IMR-90 (cell line): ENCODE results near the gene CUX1. TPM values are rescaled to one million over a fixed set of nuclear protein-coding genes. Genes with fewer than 3 reads are reported as not detected.

ENCODE experiments used
- ATAC-seq: fragments of 200-7000 bp; cut with Tn5 transposase; 2 replicates; pipeline ENCODE4 v1.9.1; 2020; ENCODE audit warnings: low read depth, mild to moderate bottlenecking, moderate library complexity
- BruUV-seq: library from RNA; stranded (reverse); fragments of 400-500 nt; replicated peaks from 2 replicates; lab custom pipeline; 2021; lab: Mats Ljungman, UMichigan
- CTCF ChIA-PET: fragments of 300-600 bp; formaldehyde crosslinking; extraction: SDS; loops from one replicate; lab custom pipeline; 2021; ENCODE audit warnings: antibody characterized with exemption; lab: Yijun Ruan, JAX
- POLR2A ChIA-PET: fragments of 300-600 bp; sonication (Branson Sonifier 250); formaldehyde crosslinking; loops from one replicate; lab custom pipeline; 2022; ENCODE audit warnings: antibody characterized with exemption; ENCODE audit not compliant: unreplicated experiment; lab: Charles Lee
- DNase-seq: peaks from one replicate; pipeline ENCODE4 v3.0.0; 2013
- H2AFZ ChIP-seq: replicated peaks from 2 replicates; pipeline ENCODE3; 2013; ENCODE audit warnings: low read length, mild to moderate bottlenecking; ENCODE audit not compliant: poor library complexity
- H2AK5ac ChIP-seq: 2 replicates; pipeline ENCODE4 v1.6.1; 2013; ENCODE audit warnings: low read depth, low read length, inconsistent platforms
- H2AK9ac ChIP-seq: replicated peaks from 2 replicates; pipeline ENCODE3; 2013; ENCODE audit warnings: mild to moderate bottlenecking, low read depth, low read length, moderate library complexity; ENCODE audit not compliant: poor library complexity
- H2BK120ac ChIP-seq: 2 replicates; pipeline ENCODE4 v1.6.1; 2013; ENCODE audit warnings: low read depth, low read length, inconsistent platforms
- H2BK15ac ChIP-seq: 3 replicates; pipeline ENCODE4 v1.6.1; 2013; ENCODE audit warnings: low read depth, low read length, inconsistent platforms
- H2BK20ac ChIP-seq: 2 replicates; pipeline ENCODE4 v1.6.1; 2013; ENCODE audit warnings: low read depth, mild to moderate bottlenecking, inconsistent platforms, low read length, moderate library complexity
- H2BK5ac ChIP-seq: 2 replicates; pipeline ENCODE4 v1.6.1; 2013; ENCODE audit warnings: mild to moderate bottlenecking, low read depth, low read length, inconsistent platforms; ENCODE audit not compliant: poor library complexity, severe bottlenecking
- H3K14ac ChIP-seq: replicated peaks from 2 replicates; pipeline ENCODE4 v1.6.1; 2013; ENCODE audit warnings: low read depth, low read length, inconsistent platforms
- H3K18ac ChIP-seq: 2 replicates; pipeline ENCODE4 v1.6.1; 2013; ENCODE audit warnings: low read depth, low read length, control low read depth
- H3K23ac ChIP-seq: 2 replicates; pipeline ENCODE4 v1.6.1; 2013; ENCODE audit warnings: low read depth, low read length, inconsistent platforms
- H3K27ac ChIP-seq: 2 replicates; pipeline ENCODE4 v1.5.1; 2013; ENCODE audit warnings: mild to moderate bottlenecking, control low read depth, low read length; ENCODE audit not compliant: insufficient read depth
- H3K27me3 ChIP-seq: 2 replicates; pipeline ENCODE4 v1.6.1; 2013; ENCODE audit warnings: low read length; ENCODE audit not compliant: control insufficient read depth, insufficient read depth
- H3K36me3 ChIP-seq: 2 replicates; pipeline ENCODE4 v1.6.1; 2013; ENCODE audit warnings: low read length, mixed read lengths; ENCODE audit not compliant: control insufficient read depth, insufficient read depth
- H3K4ac ChIP-seq: 2 replicates; pipeline ENCODE4 v1.6.1; 2013; ENCODE audit warnings: low read depth, low read length, inconsistent platforms
- H3K4me1 ChIP-seq: 2 replicates; pipeline ENCODE4 v1.6.1; 2013; ENCODE audit warnings: low read length, mixed read lengths; ENCODE audit not compliant: control insufficient read depth, insufficient read depth
- H3K4me2 ChIP-seq: 2 replicates; pipeline ENCODE4 v1.6.1; 2013; ENCODE audit warnings: low read depth, mild to moderate bottlenecking, control low read depth, low read length, moderate library complexity
- H3K4me3 ChIP-seq: 2 replicates; pipeline ENCODE4 v1.5.1; 2013; ENCODE audit warnings: low read depth, mild to moderate bottlenecking, control low read depth, low read length, moderate library complexity; ENCODE audit not compliant: insufficient read depth
- H3K56ac ChIP-seq: 2 replicates; pipeline ENCODE4 v1.6.1; 2013; ENCODE audit warnings: low read length, inconsistent platforms; ENCODE audit not compliant: insufficient read depth; ENCODE audit errors: extremely low read depth
- H3K79me1 ChIP-seq, 2 experiments: 2 replicates each; pipeline ENCODE4 v1.6.1; 2013; ENCODE audit warnings: low read length in 2 of 2, inconsistent platforms in 1 of 2, low read depth in 1 of 2
- H3K9ac ChIP-seq: 2 replicates; pipeline ENCODE4 v1.6.1; 2013; ENCODE audit warnings: low read depth, low read length, control low read depth
- H3K9me1 ChIP-seq: 2 replicates; pipeline ENCODE4 v1.6.1; 2013; ENCODE audit warnings: low read length, inconsistent platforms; ENCODE audit not compliant: insufficient read depth
- H3K9me3 ChIP-seq: 2 replicates; pipeline ENCODE4 v1.6.1; 2013; ENCODE audit warnings: low read length; ENCODE audit not compliant: control insufficient read depth, insufficient read depth
- H4K20me1 ChIP-seq: 2 replicates; pipeline ENCODE4 v1.6.1; 2013; ENCODE audit warnings: low read length, inconsistent platforms; ENCODE audit not compliant: insufficient read depth
- H4K5ac ChIP-seq: 2 replicates; pipeline ENCODE4 v1.6.1; 2013; ENCODE audit warnings: mild to moderate bottlenecking, low read depth, low read length, control low read depth
- H4K8ac ChIP-seq, 2 experiments: 2 replicates each; pipeline ENCODE4 v1.6.1; 2013; ENCODE audit warnings: low read depth in 2 of 2, low read length in 2 of 2, control low read depth in 1 of 2, inconsistent platforms in 1 of 2
- H4K91ac ChIP-seq: 2 replicates; pipeline ENCODE4 v1.6.1; 2013; ENCODE audit warnings: low read depth, low read length, inconsistent platforms; ENCODE audit not compliant: insufficient read depth
- ELK1 ChIP-seq: fragments of 150-350 bp; IDR thresholded peaks from 2 replicates; pipeline ENCODE4 v1.6.1; 2016; ENCODE audit warnings: low read depth, mild to moderate bottlenecking, low read length, moderate library complexity, borderline replicate concordance
- MAFK ChIP-seq: IDR thresholded peaks from 2 replicates; pipeline ENCODE4 v1.6.1; 2012; ENCODE audit warnings: low read depth, low read length, improper control_type of control experiment
- MAZ ChIP-seq: IDR thresholded peaks from 2 replicates; pipeline ENCODE4 v1.6.1; 2012; ENCODE audit warnings: low read depth, mild to moderate bottlenecking, low read length, improper control_type of control experiment, moderate library complexity, borderline replicate concordance
- MXI1 ChIP-seq: IDR thresholded peaks from 2 replicates; pipeline ENCODE4 v1.6.1; 2012; ENCODE audit warnings: low read depth, mild to moderate bottlenecking, low read length, moderate library complexity, borderline replicate concordance
- NFE2L2 ChIP-seq: fragments of 150-350 bp; IDR thresholded peaks from 2 replicates; pipeline ENCODE4 v1.6.1; 2016; ENCODE audit warnings: low read depth, mild to moderate bottlenecking, low read length
- RAD21 ChIP-seq: IDR thresholded peaks from 2 replicates; pipeline ENCODE4 v1.6.1; 2012; ENCODE audit warnings: low read length, improper control_type of control experiment
- SMC3 ChIP-seq: fragments of 150-350 bp; IDR thresholded peaks from 2 replicates; pipeline ENCODE4 v1.6.1; 2016; ENCODE audit warnings: low read depth, mild to moderate bottlenecking, antibody characterized with exemption, low read length, moderate library complexity
- USF2 ChIP-seq: fragments of 150-350 bp; IDR thresholded peaks from 2 replicates; pipeline ENCODE4 v1.6.1; 2017; ENCODE audit warnings: mild to moderate bottlenecking, antibody characterized with exemption, low read length, low read depth
- WGBS, 2 experiments: methylation state at CpG; one replicate each; pipeline versions ENCODE4 v1.1.5 to v1.1.7; 2013; ENCODE audit warnings: missing lambda C conversion rate in 2 of 2; ENCODE audit not compliant: insufficient read length in 1 of 2; ENCODE audit errors: extremely low coverage in 2 of 2; 5-methylcytosine and 5-hydroxymethylcytosine counted together
- dilution Hi-C: fragments of 300-500 bp; cut with HindIII; formaldehyde crosslinking; loops from one replicate; pipeline ENCODE4 v1.14.3; 2018; ENCODE audit warnings: low sequenced_read_pairs; ENCODE audit not compliant: unreplicated experiment
- in situ Hi-C: fragments of 300-500 bp; cut with MboI; formaldehyde crosslinking; loops from 3 replicates; pipeline ENCODE4 v1.14.3; 2019; ENCODE audit warnings: low sequenced_read_pairs, inconsistent platforms, mixed read lengths
- intact Hi-C: fragments of 100-400 bp; cut with micrococcal nuclease; formaldehyde crosslinking; loops from 2 replicates; pipeline ENCODE4 v1.10.0; 2022
- polyA plus RNA-seq, 3 experiments: library from polyadenylated mRNA; depleted of rRNA; stranded (reverse); fragments of >200 nt; gene quantifications; 2 replicates each; pipeline ENCODE4 v1.2.3, GENCODE V29; 2012; ENCODE audit warnings: low replicate concordance in 1 of 3
- total RNA-seq: library from RNA; depleted of rRNA; stranded (reverse); fragments of >200 nt; gene quantifications from 2 replicates; pipeline ENCODE4 v1.2.3, GENCODE V29; 2012

The CUX1 gene
- total and polyA plus RNA-seq, 2 of the 4 experiments (the other 2 are of a cell fraction) = 19.7 to 46.4 TPM

GRCh38 chr7:102050864-102051460 is 233.5 kb downstream of the CUX1 start:
- Histone ChIP-seq H4K8ac (no peak overlapping the region), H2BK120ac (no peak overlapping the region), H3K4me2 (no peak overlapping the region), H3K23ac (no peak overlapping the region), H3K9ac (no peak overlapping the region), H3K56ac (no peak overlapping the region), H3K9me3 (peaks cover 4% of the 10 kb centered on the region; the same call in 1 of the 2 replicates), H3K4ac (no peak overlapping the region), H2AK5ac (no peak overlapping the region), H2AK9ac (no peak overlapping the region), H3K4me3 (no peak overlapping the region), H2BK5ac (no peak overlapping the region), H2AFZ (no peak overlapping the region), H3K27me3 (no peaks in the 10 kb centered on the region), H3K4me1 (peaks cover 7% of the 10 kb centered on the region), H4K20me1 (peaks cover 18% of the 10 kb centered on the region; the same call in 1 of the 2 replicates), H3K79me1 (peaks cover 21 to 43% of the 10 kb centered on the region in 2 experiments), H3K27ac (no peak overlapping the region), H3K36me3 (no peaks in the 10 kb centered on the region), H4K5ac (no peak overlapping the region), H3K18ac (no peak overlapping the region), H3K9me1 (peaks cover 15% of the 10 kb centered on the region), H3K14ac (no peak overlapping the region), H4K91ac (no peak overlapping the region), H2BK15ac (no peak overlapping the region), H2BK20ac (no peak overlapping the region)
- CTCF ChIA-PET = interaction anchor here (0.6 kb wide), 1 partner anchor 337 kb away, joined by 3 read pairs; no protein-coding TSS in a partner anchor
- WGBS, 2 experiments = 92% methylated on average over 11 of the region's 13 CpGs; no CpG with 5 or more reads in 1 of the 2 experiments
- no TSS peak for BruUV-seq
- POLR2A ChIA-PET = no interaction called here
- DNase-seq (no peak), ATAC-seq (no peak)
- in situ Hi-C loops = no loop called here
- dilution Hi-C loops = no loop called here
- TF ChIP-seq ELK1 (no peak), NFE2L2 (no peak), MAZ (no peak), MXI1 (no peak), SMC3 (no peak), RAD21 (no peak), MAFK (no peak), USF2 (no peak)
- intact Hi-C loops = no loop called here
